H1 (cell line): ENCODE results near the gene KIF3B. TPM values are rescaled to one million over a fixed set of nuclear protein-coding genes. Genes with fewer than 3 reads are reported as not detected.

ENCODE experiments used
- CTCF ChIA-PET: fragments of 300-600 bp; sonication (Branson Sonifier 250); formaldehyde crosslinking; loops from one replicate; lab custom pipeline; 2021; ENCODE audit not compliant: partially characterized antibody; lab: Charles Lee
- POLR2A ChIA-PET: fragments of 300-600 bp; sonication (Branson Sonifier 250); formaldehyde crosslinking; loops from one replicate; lab custom pipeline; 2021; ENCODE audit warnings: inconsistent platforms; ENCODE audit not compliant: partially characterized antibody; lab: Charles Lee
- DNase-seq, 2 experiments: peaks; one replicate each; pipeline versions ENCODE4 v3.0.0 to v3.0.0-alpha.2; 2010 to 2022; ENCODE audit warnings: low spot score in 2 of 2, low read depth in 1 of 2, mixed read lengths in 1 of 2
- FAIRE-seq: peaks from 2 replicates; lab custom pipeline; 2011; peaks lifted over from hg19 to GRCh38; lab: Jason Lieb, UNC
- H2AFZ ChIP-seq: 2 replicates; pipeline ENCODE4 v1.8.1; 2012; ENCODE audit warnings: low read length, inconsistent platforms
- H2AK5ac ChIP-seq: 2 replicates; pipeline ENCODE4 v1.6.1; 2013; ENCODE audit warnings: low read depth, low read length
- H2BK120ac ChIP-seq: replicated peaks from 2 replicates; pipeline ENCODE3; 2013; ENCODE audit warnings: low read depth, low read length, inconsistent platforms
- H2BK12ac ChIP-seq: 2 replicates; pipeline ENCODE4 v1.6.1; 2013; ENCODE audit warnings: low read depth, low read length
- H2BK15ac ChIP-seq: 2 replicates; pipeline ENCODE4 v1.6.1; 2013; ENCODE audit warnings: low read length
- H2BK20ac ChIP-seq: 2 replicates; pipeline ENCODE4 v1.6.1; 2013; ENCODE audit warnings: low read length
- H2BK5ac ChIP-seq: 2 replicates; pipeline ENCODE4 v1.6.1; 2013; ENCODE audit warnings: low read depth, low read length
- H3K14ac ChIP-seq: 2 replicates; pipeline ENCODE4 v1.6.1; 2013; ENCODE audit warnings: inconsistent platforms; ENCODE audit not compliant: insufficient read length
- H3K18ac ChIP-seq: 2 replicates; pipeline ENCODE4 v1.6.1; 2013; ENCODE audit warnings: low read length; ENCODE audit errors: extremely low read depth
- H3K23ac ChIP-seq: 2 replicates; pipeline ENCODE4 v1.6.1; 2013; ENCODE audit warnings: inconsistent platforms; ENCODE audit not compliant: insufficient read length
- H3K23me2 ChIP-seq: 2 replicates; pipeline ENCODE4 v1.6.1; 2013; ENCODE audit warnings: low read depth, low read length
- H3K27ac ChIP-seq: 2 replicates; pipeline ENCODE4 v1.6.1; 2011; ENCODE audit warnings: low read depth, low read length, inconsistent platforms
- H3K27me3 ChIP-seq, 4 experiments: replicated peaks in 1 of 4; 1 replicate in 1 of 4; 2 replicates in 3 of 4; pipeline versions ENCODE4 v1.6.1 to v1.8.1; 2011 to 2013; ENCODE audit warnings: low read length in 3 of 4, mild to moderate bottlenecking in 3 of 4, inconsistent platforms in 2 of 4, mixed read lengths in 2 of 4, moderate library complexity in 1 of 4; ENCODE audit not compliant: control insufficient read depth in 3 of 4, insufficient read depth in 3 of 4; ENCODE audit errors: extremely low read depth in 1 of 4
- H3K36me3 ChIP-seq, 4 experiments: 2 replicates each; pipeline versions ENCODE4 v1.6.1 to v1.8.1; 2011 to 2013; ENCODE audit warnings: mild to moderate bottlenecking in 4 of 4, low read length in 3 of 4, moderate library complexity in 2 of 4, control low read depth in 1 of 4, inconsistent platforms in 1 of 4; ENCODE audit not compliant: insufficient read depth in 4 of 4, control insufficient read depth in 2 of 4
- H3K4ac ChIP-seq: replicated peaks from 2 replicates; pipeline ENCODE3; 2013; ENCODE audit warnings: low read length, low read depth, mixed read lengths, inconsistent platforms; ENCODE audit not compliant: insufficient read length
- H3K4me1 ChIP-seq, 4 experiments: replicated peaks in 1 of 4; 1 replicate in 1 of 4; 2 replicates in 3 of 4; pipeline versions ENCODE4 v1.6.1 to v1.8.1; 2011 to 2013; ENCODE audit warnings: low read length in 3 of 4, inconsistent platforms in 2 of 4, mixed read lengths in 1 of 4; ENCODE audit not compliant: insufficient read depth in 4 of 4, control insufficient read depth in 3 of 4
- H3K4me2 ChIP-seq, 2 experiments: 2 replicates each; pipeline versions ENCODE4 v1.6.1 to v1.8.1; 2011 to 2013; ENCODE audit warnings: low read depth in 2 of 2, low read length in 2 of 2, control low read depth in 1 of 2, inconsistent platforms in 1 of 2, mild to moderate bottlenecking in 1 of 2; ENCODE audit not compliant: insufficient read depth in 1 of 2
- H3K4me3 ChIP-seq, 4 experiments: fragments of 200-600, 300-600 bp in 1 of 4; sonication (generic), shearing (Covaris generic), sonication (Bioruptor Twin) in 1 of 4; 2 replicates each; pipeline versions ENCODE4 v1.5.1 to v1.8.1; 2011 to 2016; ENCODE audit warnings: low read length in 4 of 4, low read depth in 3 of 4, control low read depth in 2 of 4, inconsistent platforms in 2 of 4, mild to moderate bottlenecking in 2 of 4, mixed read lengths in 1 of 4, moderate library complexity in 1 of 4; ENCODE audit not compliant: insufficient read depth in 2 of 4; ENCODE audit errors: extremely low read depth in 1 of 4
- H3K56ac ChIP-seq: replicated peaks from 2 replicates; pipeline ENCODE3; 2013; ENCODE audit warnings: low read depth, mild to moderate bottlenecking, mixed read lengths, low read length, inconsistent platforms; ENCODE audit not compliant: insufficient read length
- H3K79me1 ChIP-seq: 2 replicates; pipeline ENCODE4 v1.6.1; 2013; ENCODE audit warnings: low read depth, low read length, control low read depth
- H3K79me2 ChIP-seq, 2 experiments: 2 replicates each; pipeline versions ENCODE4 v1.6.1 to v1.8.1; 2012 to 2013; ENCODE audit warnings: low read length in 2 of 2, mild to moderate bottlenecking in 2 of 2, inconsistent platforms in 1 of 2; ENCODE audit not compliant: insufficient read depth in 2 of 2, control insufficient read depth in 1 of 2
- H3K9ac ChIP-seq, 4 experiments: replicated peaks in 1 of 4; 1 replicate in 1 of 4; 2 replicates in 3 of 4; pipeline versions ENCODE4 v1.6.1 to v1.8.1; 2011 to 2013; ENCODE audit warnings: low read depth in 3 of 4, low read length in 3 of 4, control low read depth in 2 of 4, mild to moderate bottlenecking in 2 of 4, moderate library complexity in 2 of 4, inconsistent platforms in 1 of 4; ENCODE audit errors: extremely low read depth in 1 of 4
- H3K9me3 ChIP-seq, 2 experiments: 2 replicates each; pipeline versions ENCODE4 v1.6.1 to v1.8.1; 2012 to 2013; ENCODE audit warnings: mild to moderate bottlenecking in 2 of 2, moderate library complexity in 2 of 2, control low read depth in 1 of 2, inconsistent platforms in 1 of 2, low read depth in 1 of 2, low read length in 1 of 2, mixed read lengths in 1 of 2; ENCODE audit not compliant: insufficient read depth in 2 of 2
- H4K20me1 ChIP-seq, 2 experiments: replicated peaks in 1 of 2; 2 replicates each; pipeline versions ENCODE3 to v1.8.1; 2011 to 2013; ENCODE audit warnings: inconsistent platforms in 2 of 2, low read length in 2 of 2, mild to moderate bottlenecking in 1 of 2; ENCODE audit not compliant: insufficient read depth in 2 of 2, control insufficient read depth in 1 of 2
- H4K5ac ChIP-seq: 2 replicates; pipeline ENCODE4 v1.6.1; 2013; ENCODE audit warnings: low read length, low read depth, mixed read lengths, inconsistent platforms; ENCODE audit not compliant: insufficient read length
- H4K8ac ChIP-seq: 2 replicates; pipeline ENCODE4 v1.8.0; 2013; ENCODE audit warnings: mild to moderate bottlenecking, moderate library complexity, low read length, inconsistent platforms; ENCODE audit not compliant: insufficient read depth; ENCODE audit errors: extremely low read depth
- H4K91ac ChIP-seq: replicated peaks from 2 replicates; pipeline ENCODE3; 2013; ENCODE audit warnings: low read length, mixed read lengths, inconsistent platforms; ENCODE audit not compliant: insufficient read length
- ASH2L ChIP-seq: fragments of 200-600, 300-600 bp; sonication (generic); IDR thresholded peaks from one replicate; pipeline ENCODE4 v1.7.1; 2017; ENCODE audit warnings: low read length
- BRCA1 ChIP-seq: IDR thresholded peaks from 2 replicates; pipeline ENCODE4 v1.6.1; 2012; ENCODE audit warnings: low read depth, low read length, improper control_type of control experiment
- CBX5 ChIP-seq: fragments of 300-800, 300-1000 bp; sonication (generic); IDR thresholded peaks from 2 replicates; pipeline ENCODE4 v1.7.1; 2016; ENCODE audit warnings: antibody characterized with exemption, low read length, low read depth
- E2F6 ChIP-seq: IDR thresholded peaks from 2 replicates; pipeline ENCODE4 v1.6.1; 2012; ENCODE audit warnings: inconsistent platforms
- EZH2 ChIP-seq: fragments of 200-600 bp; sonication (generic); IDR thresholded peaks from 2 replicates; pipeline ENCODE4 v1.7.1; 2012; ENCODE audit warnings: low read depth, mild to moderate bottlenecking, moderate library complexity, low read length, inconsistent platforms; ENCODE audit not compliant: severe bottlenecking
- JUN ChIP-seq: IDR thresholded peaks from 2 replicates; pipeline ENCODE4 v1.6.1; 2011; ENCODE audit warnings: low read depth, mild to moderate bottlenecking, improper control_type of control experiment, low read length
- MAX ChIP-seq: IDR thresholded peaks from 2 replicates; pipeline ENCODE4 v1.6.1; 2012; ENCODE audit warnings: inconsistent platforms
- POLR2A ChIP-seq, 2 experiments: IDR thresholded peaks; 1 replicate in 1 of 2; 2 replicates in 1 of 2; pipeline ENCODE4 v1.6.1; 2011; ENCODE audit warnings: low read depth in 2 of 2, low read length in 2 of 2, mild to moderate bottlenecking in 2 of 2; ENCODE audit errors: control extremely low read depth in 1 of 2
- RXRA ChIP-seq: IDR thresholded peaks from 2 replicates; pipeline ENCODE4 v1.6.1; 2011; ENCODE audit warnings: low read depth, mild to moderate bottlenecking, low read length, moderate library complexity; ENCODE audit not compliant: insufficient read depth
- TAF7 ChIP-seq: optimal IDR thresholded peaks from 2 replicates; pipeline ENCODE3; 2011; ENCODE audit warnings: low read depth, mild to moderate bottlenecking, inconsistent platforms, low read length, moderate library complexity, borderline replicate concordance
- WGBS, 2 experiments: shearing (Covaris generic) in 1 of 2; methylation state at CpG; one replicate each; pipeline versions ENCODE4 v1.1.6 to v1.1.7; 2013 to 2015; ENCODE audit warnings: low lambda C conversion rate in 2 of 2, mixed read lengths in 2 of 2, inconsistent platforms in 1 of 2, low coverage in 1 of 2, missing lambda C conversion rate in 1 of 2; ENCODE audit not compliant: insufficient replicate concordance in 2 of 2, insufficient coverage in 1 of 2, insufficient read length in 1 of 2; ENCODE audit errors: extremely low coverage in 1 of 2, missing lambda C conversion rate in 1 of 2; 5-methylcytosine and 5-hydroxymethylcytosine counted together
- polyA plus RNA-seq, 7 experiments: library from polyadenylated mRNA; depleted of rRNA in 3 of 7; stranded (reverse) in 5 of 7; unstranded in 2 of 7; fragments of >200 nt in 5 of 7; fragments of 200-250 nt in 2 of 7; gene quantifications; 1 replicate in 5 of 7; 2 replicates in 1 of 7; 4 replicates in 1 of 7; pipeline versions ENCODE4 v1.2.1 to v1.2.3, GENCODE V29; 2011 to 2013; ENCODE audit warnings: missing spikeins in 2 of 7, mixed read lengths in 2 of 7
- total RNA-seq: library from RNA; stranded (reverse); fragmentation: NEBNext Ultra II Directional; extraction: Animal tissue kit (Norgen Biotek cat#: 25700); gene quantifications from 2 replicates; pipeline ENCODE4 v1.2.1, GENCODE V29; 2021
- TF ChIP-seq, protein P1 (sequence below): IDR thresholded peaks from 2 replicates; pipeline ENCODE4 v1.6.1; 2011; ENCODE audit warnings: low read length, improper control_type of control experiment

The KIF3B gene
- total and polyA plus RNA-seq, 2 of the 8 experiments (the other 6 are each of a cell fraction or from before 2014, with no cell fraction given): 10.1 to 22.4 TPM

GRCh38 chr20:32292548-32292947, 15.1 kb downstream of the KIF3B start:
- 100% methylated on average over 2 of the region's 8 CpGs; no CpG with 5 or more reads in 1 of the 2 experiments for WGBS, 2 experiments
- TF ChIP-seq EZH2 (no peak), RXRA (no peak), POLR2A (IDR thresholded peaks at IDR 0.05; ENCODE audit: control extremely low read depth in 1 of 2, low read depth in 2 of 2, low read length in 2 of 2) (no peak), E2F6 (no peak), BRCA1 (no peak), ASH2L (no peak), TAF7 (no peak), CBX5 (no peak), JUN (no peak), MAX (no peak)
- TF ChIP-seq, protein P1, sequence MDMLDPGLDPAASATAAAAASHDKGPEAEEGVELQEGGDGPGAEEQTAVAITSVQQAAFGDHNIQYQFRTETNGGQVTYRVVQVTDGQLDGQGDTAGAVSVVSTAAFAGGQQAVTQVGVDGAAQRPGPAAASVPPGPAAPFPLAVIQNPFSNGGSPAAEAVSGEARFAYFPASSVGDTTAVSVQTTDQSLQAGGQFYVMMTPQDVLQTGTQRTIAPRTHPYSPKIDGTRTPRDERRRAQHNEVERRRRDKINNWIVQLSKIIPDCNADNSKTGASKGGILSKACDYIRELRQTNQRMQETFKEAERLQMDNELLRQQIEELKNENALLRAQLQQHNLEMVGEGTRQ: no peak
- Histone ChIP-seq H4K91ac (no peak overlapping the region), H4K5ac (no peak overlapping the region), H2AFZ (no peak overlapping the region), H4K20me1 (peaks cover 0 to 5% of the 10 kb centered on the region in 2 experiments), H3K4me2 (no peak overlapping the region), H2BK15ac (no peak overlapping the region), H3K9ac (no peak overlapping the region), H3K23me2 (no peaks in the 10 kb centered on the region), H3K79me2 (no peaks in the 10 kb centered on the region), H2BK5ac (no peak overlapping the region), H3K79me1 (no peaks in the 10 kb centered on the region; the same call in 1 of the 2 replicates), H3K14ac (no peak overlapping the region), H2BK12ac (no peak overlapping the region), H3K4ac (no peak overlapping the region), H3K23ac (no peak overlapping the region), H3K56ac (no peak overlapping the region), H3K36me3 (no peaks in the 10 kb centered on the region), H3K9me3 (no peaks in the 10 kb centered on the region), H3K4me3 (no peak overlapping the region), H2BK120ac (no peak overlapping the region), H4K8ac (no peak overlapping the region), H3K27me3 (no peaks in the 10 kb centered on the region), H3K27ac (no peak overlapping the region), H3K4me1 (0 out of 7 replicates have a peak, but pooled peaks cover 0 to 2% (median 0%) of the 10 kb centered on the region in 4 experiments), H2BK20ac (no peak overlapping the region), H2AK5ac (no peak overlapping the region), H3K18ac (no peak overlapping the region)
- DNase-seq: no peak
- no peak for FAIRE-seq
- CTCF ChIA-PET: no interaction called here
- POLR2A ChIA-PET: no interaction called here
